Measurements from ENCODE around the gene CLP1. TPM values are rescaled to one million over a fixed set of nuclear protein-coding genes. Genes with fewer than 3 reads are reported as not detected.

Gene CLP1
- total and polyA plus RNA-seq, 7 donors, result 3.9 to 23.2 (median 13.2) TPM

DNA sequence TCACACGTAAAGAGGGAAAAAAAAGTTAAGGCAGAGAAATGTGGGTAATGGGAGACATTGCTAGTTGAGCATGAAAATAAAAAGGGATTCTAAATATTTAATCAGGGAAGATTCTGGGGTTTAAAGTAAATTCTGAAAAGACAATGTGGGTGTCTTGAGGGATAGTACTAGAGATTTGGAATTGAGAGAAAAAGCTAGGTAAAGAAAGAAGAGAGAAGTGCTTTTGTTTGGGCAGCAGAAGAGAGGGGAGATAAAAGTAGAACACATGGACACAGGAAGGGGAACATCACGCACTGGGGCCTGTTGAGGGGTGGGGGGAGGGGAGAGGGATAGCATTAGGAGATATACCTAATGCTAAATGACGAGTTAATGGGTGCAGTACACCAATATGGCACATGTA is 4.4 kb upstream of the CLP1 start:
- Histone ChIP-seq H3K36me3 (no peaks in the 10 kb centered on the region), H3K4me1 (peaks cover 0 to 32% (median 32%) of the 10 kb centered on the region in 4 donors), H3K27me3 (peaks cover 11 to 59% (median 30%) of the 10 kb centered on the region in 3 donors), H3K9me3 (no peaks in the 10 kb centered on the region), H3K4me3 (no peak overlapping the region), H3K27ac (no peak overlapping the region)
- TF ChIP-seq EP300 (IDR thresholded peaks at IDR 0.05), result no peak
- TF ChIP-seq, protein P1, sequence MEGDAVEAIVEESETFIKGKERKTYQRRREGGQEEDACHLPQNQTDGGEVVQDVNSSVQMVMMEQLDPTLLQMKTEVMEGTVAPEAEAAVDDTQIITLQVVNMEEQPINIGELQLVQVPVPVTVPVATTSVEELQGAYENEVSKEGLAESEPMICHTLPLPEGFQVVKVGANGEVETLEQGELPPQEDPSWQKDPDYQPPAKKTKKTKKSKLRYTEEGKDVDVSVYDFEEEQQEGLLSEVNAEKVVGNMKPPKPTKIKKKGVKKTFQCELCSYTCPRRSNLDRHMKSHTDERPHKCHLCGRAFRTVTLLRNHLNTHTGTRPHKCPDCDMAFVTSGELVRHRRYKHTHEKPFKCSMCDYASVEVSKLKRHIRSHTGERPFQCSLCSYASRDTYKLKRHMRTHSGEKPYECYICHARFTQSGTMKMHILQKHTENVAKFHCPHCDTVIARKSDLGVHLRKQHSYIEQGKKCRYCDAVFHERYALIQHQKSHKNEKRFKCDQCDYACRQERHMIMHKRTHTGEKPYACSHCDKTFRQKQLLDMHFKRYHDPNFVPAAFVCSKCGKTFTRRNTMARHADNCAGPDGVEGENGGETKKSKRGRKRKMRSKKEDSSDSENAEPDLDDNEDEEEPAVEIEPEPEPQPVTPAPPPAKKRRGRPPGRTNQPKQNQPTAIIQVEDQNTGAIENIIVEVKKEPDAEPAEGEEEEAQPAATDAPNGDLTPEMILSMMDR (IDR thresholded peaks at IDR 0.05), result no peak
- no peak for TF ChIP-seq POLR2A (IDR thresholded peaks at IDR 0.05)
- no peak for TF ChIP-seq POLR2AphosphoS5 (IDR thresholded peaks at IDR 0.05)
- WGBS, 2 donors, result 53 to 79% methylated on average over 3 of the region's 3 CpGs
- no peak for DNase-seq
- intact Hi-C loops (cut with DNase I), result no loop called here

DNA sequence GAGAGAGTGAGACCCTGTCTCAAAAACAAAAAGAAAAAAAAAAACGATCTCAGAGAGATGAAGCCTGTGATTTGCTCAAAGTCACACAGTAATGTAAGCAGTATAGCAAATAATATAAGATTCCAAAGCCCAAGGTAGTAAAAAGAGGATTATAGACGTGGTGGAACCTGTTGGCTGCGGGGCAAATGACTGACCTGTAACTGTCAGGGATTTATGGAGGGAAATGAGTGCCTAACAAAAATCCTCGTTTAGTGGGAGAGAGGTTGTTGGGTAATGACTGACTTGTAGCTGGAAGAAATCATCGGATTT is 723 bp upstream of the CLP1 start:
- H3K4me3 ChIP-seq, result peak overlapping the region; percentile 55 to 68 (median 67)
- WGBS, 2 donors, result 7 to 23% methylated on average over 5 of the region's 5 CpGs
- peaks cover 14 to 26% (median 20%) of the 10 kb centered on the region in 4 donors for H3K36me3 ChIP-seq
- intact Hi-C loops (cut with DNase I), result no loop called here
- DNase-seq, result no peak
- peaks cover 0 to 22% (median 0%) of the 10 kb centered on the region in 3 donors for H3K27me3 ChIP-seq
- peak overlapping the region; percentile 87 to 93 (median 88) for H3K27ac ChIP-seq
- no peaks in the 10 kb centered on the region for H3K9me3 ChIP-seq
- H3K4me1 ChIP-seq, result peaks cover 0 to 20% (median 17%) of the 10 kb centered on the region in 4 donors
- TF ChIP-seq, protein P1 (IDR thresholded peaks at IDR 0.05), result no peak
- TF ChIP-seq EP300 (IDR thresholded peaks at IDR 0.05), result no peak
- no peak for TF ChIP-seq POLR2AphosphoS5 (IDR thresholded peaks at IDR 0.05)
- TF ChIP-seq POLR2A (IDR thresholded peaks at IDR 0.05), result no peak

DNA sequence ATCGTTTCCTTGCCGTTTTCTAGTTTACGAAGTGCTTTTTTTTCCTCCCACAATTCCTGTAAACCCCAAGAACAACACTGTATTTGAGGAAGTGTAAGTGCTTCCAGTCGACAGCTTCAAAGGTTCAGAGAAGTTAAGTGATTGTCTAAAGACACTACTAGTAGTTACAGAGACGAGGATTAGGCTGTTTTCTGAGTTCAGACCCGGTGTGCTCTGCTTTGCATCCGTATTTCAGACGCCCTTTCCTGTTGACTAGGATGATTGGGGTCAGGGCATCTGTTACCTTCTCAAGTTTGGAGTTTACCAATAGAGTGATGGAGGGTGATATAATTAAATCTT is 430 bp downstream of the CLP1 start:
- TF ChIP-seq POLR2A (IDR thresholded peaks at IDR 0.05) (no peak), POLR2AphosphoS5 (IDR thresholded peaks at IDR 0.05) (no peak), EP300 (IDR thresholded peaks at IDR 0.05) (no peak)
- TF ChIP-seq, protein P1 (IDR thresholded peaks at IDR 0.05), result no peak
- Histone ChIP-seq H3K27me3 (peaks cover 0 to 11% (median 0%) of the 10 kb centered on the region in 3 donors), H3K4me3 (peak overlapping the region; percentile 55 to 68 (median 67)), H3K9me3 (no peaks in the 10 kb centered on the region), H3K27ac (peak overlapping the region; percentile 87 to 93 (median 88)), H3K4me1 (peaks cover 0 to 20% (median 17%) of the 10 kb centered on the region in 4 donors), H3K36me3 (peaks cover 14 to 38% (median 25%) of the 10 kb centered on the region in 4 donors)
- WGBS, 2 donors, result 1% methylated on average over 8 of the region's 8 CpGs
- intact Hi-C loops (cut with DNase I), result no loop called here
- no peak for DNase-seq

DNA sequence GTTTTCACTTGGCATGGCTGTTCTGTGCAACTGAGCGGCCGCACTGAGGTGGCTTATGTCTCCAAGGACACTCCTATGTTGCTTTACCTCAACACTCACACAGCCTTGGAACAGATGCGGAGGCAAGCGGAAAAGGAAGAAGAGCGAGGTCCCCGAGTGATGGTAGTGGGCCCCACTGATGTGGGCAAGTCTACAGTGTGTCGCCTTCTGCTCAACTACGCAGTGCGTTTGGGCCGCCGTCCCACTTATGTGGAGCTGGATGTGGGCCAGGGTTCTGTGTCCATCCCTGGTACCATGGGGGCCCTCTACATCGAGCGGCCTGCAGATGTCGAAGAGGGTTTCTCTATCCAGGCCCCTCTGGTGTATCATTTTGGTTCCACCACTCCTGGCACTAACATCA is 2.1 kb downstream of the CLP1 start:
- Histone ChIP-seq H3K4me1 (peaks cover 0 to 20% (median 17%) of the 10 kb centered on the region in 4 donors), H3K27ac (no peak overlapping the region), H3K36me3 (peaks cover 14 to 40% (median 25%) of the 10 kb centered on the region in 4 donors), H3K27me3 (no peaks in the 10 kb centered on the region), H3K4me3 (no peak overlapping the region), H3K9me3 (no peaks in the 10 kb centered on the region)
- intact Hi-C loops (cut with DNase I), result loop anchor here (10.0 kb wide), 2 partner anchors 915 to 1895 kb away; partner anchors contain the start of genes LPXN and ZFP91
- 95 to 96% methylated on average over 14 of the region's 14 CpGs for WGBS, 2 donors
- TF ChIP-seq, protein P1 (IDR thresholded peaks at IDR 0.05), result no peak
- TF ChIP-seq POLR2A (IDR thresholded peaks at IDR 0.05), result no peak
- no peak for TF ChIP-seq EP300 (IDR thresholded peaks at IDR 0.05)
- TF ChIP-seq POLR2AphosphoS5 (IDR thresholded peaks at IDR 0.05), result no peak
- no peak for DNase-seq

DNA sequence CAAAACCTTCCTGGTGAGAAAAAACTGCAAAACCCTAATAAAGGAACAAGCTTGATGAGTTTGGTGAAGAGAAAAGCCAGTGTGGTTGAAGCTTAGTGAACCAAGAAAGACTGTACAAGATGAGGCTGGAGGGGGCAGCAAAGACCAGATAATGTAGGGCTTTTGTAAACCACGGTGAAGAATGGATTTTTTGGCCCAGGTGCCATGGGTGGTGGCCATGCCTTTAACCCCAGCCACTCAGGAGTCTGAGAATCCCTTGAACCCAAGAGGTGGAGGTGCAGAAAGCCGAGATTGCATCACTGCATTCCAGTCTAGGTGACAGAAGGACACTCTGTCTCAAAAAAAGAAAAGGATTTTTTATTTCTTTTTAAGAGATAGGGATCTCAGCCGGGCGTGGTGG is 5.3 kb downstream of the CLP1 start:
- no peak for DNase-seq
- H3K4me1 ChIP-seq, result peaks cover 0 to 20% (median 19%) of the 10 kb centered on the region in 4 donors
- WGBS, 2 donors, result 70 to 73% methylated on average over 4 of the region's 4 CpGs
- no peak overlapping the region for H3K27ac ChIP-seq
- no peaks in the 10 kb centered on the region for H3K27me3 ChIP-seq
- intact Hi-C loops (cut with DNase I), result loop anchor here (10.0 kb wide), 2 partner anchors 912 to 1892 kb away; partner anchors contain the start of genes LPXN and ZFP91
- H3K9me3 ChIP-seq, result no peaks in the 10 kb centered on the region
- peaks cover 14 to 40% (median 25%) of the 10 kb centered on the region in 4 donors for H3K36me3 ChIP-seq
- H3K4me3 ChIP-seq, result no peak overlapping the region
- no peak for TF ChIP-seq POLR2A (IDR thresholded peaks at IDR 0.05)
- no peak for TF ChIP-seq EP300 (IDR thresholded peaks at IDR 0.05)
